ENCODE measurements around the gene PTK6.

Gene PTK6

DNA sequence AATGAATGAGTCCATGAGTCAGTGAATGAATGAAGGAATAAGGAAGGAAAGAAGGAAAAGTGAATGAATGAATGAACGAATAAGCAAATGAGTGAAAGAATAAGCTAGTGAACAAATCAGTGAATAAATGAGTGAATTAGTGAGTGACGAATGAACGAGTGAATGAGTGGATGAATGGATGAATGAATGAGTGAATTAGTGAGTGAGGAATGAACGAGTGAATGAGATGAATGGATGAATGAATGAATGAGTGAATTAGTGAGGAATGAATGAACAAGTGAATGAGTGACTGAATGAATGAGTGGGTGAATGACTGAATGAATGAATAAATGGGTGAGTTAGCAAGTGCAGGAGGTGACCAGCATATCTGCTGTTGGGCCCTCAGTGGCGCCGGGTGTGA is 6.6 kb upstream of the PTK6 start:
- DNase-seq (ENCODE audit: low read depth in 2 of 2): no peak

DNA sequence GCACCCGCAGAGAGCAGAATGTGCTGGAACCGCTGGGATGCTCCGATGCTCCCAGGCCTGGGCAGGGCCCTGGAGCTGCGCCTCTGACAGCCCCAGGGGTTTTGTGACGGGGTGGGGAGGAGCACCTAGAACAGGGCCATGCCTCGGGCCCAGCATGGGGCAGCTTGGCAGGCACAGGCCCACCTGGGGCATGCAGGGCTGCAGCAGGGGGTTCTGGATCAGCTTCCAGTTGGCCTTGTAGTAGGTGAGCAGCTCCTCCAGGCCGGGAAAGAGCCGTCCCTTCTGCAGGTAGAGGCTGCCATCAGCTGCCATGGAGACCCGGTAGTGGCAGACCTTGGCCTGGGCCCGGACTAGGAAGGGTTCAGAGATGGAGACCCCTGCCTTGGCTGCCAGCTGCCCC is 6.0 kb upstream of the PTK6 start:
- no peak for DNase-seq (ENCODE audit: low read depth in 2 of 2)

DNA sequence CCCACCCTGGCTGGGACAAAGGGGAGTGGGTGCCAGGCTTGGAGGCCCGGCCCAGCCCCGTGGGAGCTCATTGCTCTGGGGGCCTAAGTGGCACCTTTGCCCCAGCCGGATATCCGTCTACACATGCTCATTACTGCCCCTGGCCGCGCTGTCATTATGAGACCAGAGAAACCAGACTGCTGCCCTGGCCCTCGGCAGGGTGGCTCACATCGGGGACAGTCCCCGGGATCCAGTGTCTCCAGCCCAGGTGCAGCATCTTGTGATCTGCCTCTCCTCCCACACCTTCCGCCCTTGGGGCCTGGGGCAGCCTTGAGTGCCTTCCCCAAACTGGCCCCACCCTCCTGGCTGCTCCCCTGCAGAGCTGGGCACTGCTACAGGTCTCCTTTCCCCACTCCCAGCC is 5.5 kb upstream of the PTK6 start:
- no peak for DNase-seq (ENCODE audit: low read depth in 2 of 2)

DNA sequence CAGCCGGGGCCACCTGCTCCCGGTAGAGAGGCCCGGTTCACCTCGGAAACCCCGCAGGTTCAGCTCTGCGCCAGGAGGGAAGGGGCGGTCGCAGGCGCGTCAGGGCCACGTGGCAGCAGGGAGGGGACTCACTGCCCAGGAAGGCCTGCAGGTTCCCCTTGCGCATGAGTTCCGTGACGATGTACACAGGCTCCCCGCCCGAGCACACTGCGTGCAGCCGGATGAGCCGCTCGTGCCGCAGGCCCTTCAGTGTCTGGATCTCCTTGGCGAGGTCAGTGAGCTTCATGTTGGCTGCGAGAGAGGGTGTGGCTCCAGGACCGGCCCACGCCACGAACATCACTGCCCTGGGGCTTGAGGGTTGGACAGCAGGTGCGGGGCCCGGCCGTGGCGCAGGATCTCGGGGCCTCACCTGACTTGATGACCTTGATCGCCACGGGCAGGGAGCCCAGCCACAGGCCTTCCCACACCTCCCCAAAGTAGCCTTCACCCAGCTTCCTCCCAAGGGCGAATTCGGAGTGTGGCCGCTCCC is 4.9 kb upstream of the PTK6 start:
- DNase-seq (ENCODE audit: low read depth in 2 of 2): no peak

- no peak for DNase-seq (ENCODE audit: low read depth in 2 of 2)
Observed at GRCh38 chr20:63541371-63541770, 4.2 kb upstream of the PTK6 start.

- DNase-seq (ENCODE audit: low read depth in 2 of 2): no peak
Observed at GRCh38 chr20:63540417-63541186, 3.4 kb upstream of the PTK6 start.

DNA sequence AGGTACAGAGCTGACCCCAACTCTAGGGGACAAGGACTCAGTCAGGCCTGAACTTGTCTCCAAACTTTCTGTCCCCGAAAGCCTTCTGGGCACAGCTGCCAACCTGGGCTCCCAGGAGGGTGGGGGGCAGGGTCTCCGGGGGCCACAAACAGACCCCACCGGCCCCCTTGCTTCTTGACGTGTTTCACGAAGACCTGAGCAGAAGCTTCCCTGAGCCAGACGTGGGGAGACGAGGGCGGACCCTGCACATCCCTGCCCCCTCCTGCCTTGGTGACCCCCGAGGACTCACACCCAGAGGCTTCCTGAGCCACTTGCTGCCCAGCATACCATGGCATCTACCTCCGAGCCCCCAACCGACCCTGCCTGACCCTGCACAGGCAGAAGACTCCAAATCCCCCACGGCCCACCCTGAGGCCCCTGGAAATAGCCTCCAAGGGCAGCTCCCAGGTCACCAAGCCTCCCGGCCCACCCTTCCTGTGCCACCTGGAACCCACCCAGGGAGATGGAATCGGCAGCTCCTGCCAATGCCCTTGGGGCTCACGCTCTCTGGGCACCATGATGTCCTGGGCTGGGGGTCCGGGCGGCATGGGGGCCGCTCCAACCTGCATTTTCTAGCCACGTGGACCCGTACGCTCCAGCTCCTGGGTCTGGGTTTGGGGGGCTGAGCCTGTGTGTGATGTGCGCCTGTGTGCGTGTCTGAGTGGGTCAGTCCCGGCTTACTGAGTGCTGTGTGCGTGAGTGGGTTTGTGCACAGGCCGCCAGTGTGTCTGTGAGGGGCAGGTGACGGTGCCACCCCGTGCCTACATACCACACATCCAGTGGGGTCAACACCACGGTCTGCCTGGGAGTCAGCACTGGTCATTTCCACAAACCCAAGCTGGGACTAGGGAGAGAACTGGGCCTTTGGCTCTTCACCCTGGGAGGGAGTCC is 2.5 kb upstream of the PTK6 start:
- no peak for DNase-seq (ENCODE audit: low read depth in 2 of 2)

DNA sequence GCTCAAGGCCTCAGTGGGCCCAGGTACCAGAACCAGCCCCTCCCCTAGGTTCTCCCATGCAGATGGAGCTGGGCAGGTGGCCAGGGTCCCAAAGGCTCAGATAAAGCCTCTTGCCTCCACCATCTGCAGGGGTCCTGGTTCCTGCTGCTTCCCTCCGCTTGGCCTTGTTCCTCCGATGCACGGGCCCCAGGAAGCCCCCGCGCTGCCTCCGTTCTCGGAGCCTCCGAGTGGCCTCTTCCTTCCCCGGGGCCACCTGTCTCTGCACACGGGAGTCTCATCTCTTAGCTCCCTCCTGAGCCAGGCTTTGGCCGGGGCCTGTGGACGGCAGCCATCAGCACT is 1.9 kb upstream of the PTK6 start:
- no peak for DNase-seq (ENCODE audit: low read depth in 2 of 2)

GRCh38 chr20:63538204-63539091 is 1.3 kb upstream of the PTK6 start:
- no peak for DNase-seq (ENCODE audit: low read depth in 2 of 2)

DNA sequence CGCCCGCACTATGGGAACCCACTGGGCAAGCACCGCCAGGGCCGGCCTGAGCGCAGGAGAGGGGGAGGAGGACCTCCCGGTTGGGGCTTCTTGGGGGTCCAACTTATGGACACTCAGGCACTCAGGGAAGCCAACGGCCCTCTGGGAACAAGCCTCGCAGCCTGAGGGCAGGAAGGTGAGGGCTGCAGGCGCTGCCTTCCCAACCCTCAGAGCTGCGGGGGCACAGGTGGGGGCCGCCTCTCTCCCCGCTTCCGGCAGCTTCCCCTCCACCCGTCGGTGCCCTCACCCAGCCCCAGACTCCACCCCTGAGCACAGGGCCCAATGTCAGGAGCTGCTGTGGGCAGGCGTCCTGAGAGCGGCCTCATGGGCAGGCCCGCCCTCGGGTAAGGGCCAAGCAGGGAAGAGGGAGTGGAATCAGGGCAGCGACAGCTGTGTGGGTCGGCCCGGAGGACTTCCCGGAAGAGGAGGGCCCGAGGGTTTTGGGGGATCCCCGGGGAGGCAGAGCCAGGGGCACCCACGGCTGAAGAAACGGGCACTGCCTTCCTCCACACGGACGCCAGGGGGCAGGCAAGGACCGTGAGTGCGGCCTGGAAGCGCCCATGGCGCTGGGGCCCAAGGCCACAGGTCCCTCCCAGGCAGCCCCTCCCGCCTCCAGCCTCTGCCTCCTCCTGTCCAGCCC is 488 bp upstream of the PTK6 start:
- peak; percentile 40 to 43 for DNase-seq (ENCODE audit: low read depth in 2 of 2)

DNA sequence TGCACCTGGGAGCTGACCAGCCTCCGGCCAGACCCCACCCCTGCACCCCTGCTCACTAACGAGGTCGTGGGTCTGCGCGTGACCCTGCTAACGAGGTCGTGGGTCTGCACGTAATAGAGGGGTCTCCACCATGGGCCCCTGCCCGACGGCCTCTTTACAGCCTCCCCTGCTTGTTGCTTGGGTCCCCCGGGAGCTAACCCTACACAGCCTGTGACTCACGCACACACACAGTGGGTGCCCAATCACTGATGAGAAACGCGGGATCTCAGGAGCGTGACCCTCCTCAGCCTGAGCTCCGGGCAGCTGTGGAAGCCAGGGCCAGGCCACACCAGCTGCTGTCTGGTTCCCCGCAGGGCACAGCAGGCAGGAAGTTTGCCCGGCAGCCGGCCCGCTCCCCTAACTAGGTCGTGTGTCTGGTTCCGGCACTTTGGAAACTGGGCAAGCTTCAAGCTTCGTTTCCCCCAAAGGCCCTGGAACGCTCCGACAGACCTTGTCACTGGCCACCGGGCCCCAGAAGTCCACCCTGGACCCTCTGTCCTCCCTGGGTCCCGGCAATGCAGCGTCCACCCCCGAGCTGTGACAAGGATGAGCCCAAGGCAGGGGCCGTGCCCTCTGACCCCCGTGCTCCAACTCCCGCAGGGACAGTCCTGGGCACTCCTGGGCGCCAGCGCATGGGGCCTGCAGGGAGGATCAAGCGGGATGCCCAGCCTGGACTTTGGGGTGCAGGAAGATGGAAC is 767 bp downstream of the PTK6 start:
- no peak for DNase-seq (ENCODE audit: low read depth in 2 of 2)

GRCh38 chr20:63534831-63535651 is 2.1 kb downstream of the PTK6 start:
- DNase-seq (ENCODE audit: low read depth in 2 of 2): no peak

- DNase-seq (ENCODE audit: low read depth in 2 of 2): no peak
Observed at GRCh38 chr20:63534427-63534830, 2.7 kb downstream of the PTK6 start.

DNA sequence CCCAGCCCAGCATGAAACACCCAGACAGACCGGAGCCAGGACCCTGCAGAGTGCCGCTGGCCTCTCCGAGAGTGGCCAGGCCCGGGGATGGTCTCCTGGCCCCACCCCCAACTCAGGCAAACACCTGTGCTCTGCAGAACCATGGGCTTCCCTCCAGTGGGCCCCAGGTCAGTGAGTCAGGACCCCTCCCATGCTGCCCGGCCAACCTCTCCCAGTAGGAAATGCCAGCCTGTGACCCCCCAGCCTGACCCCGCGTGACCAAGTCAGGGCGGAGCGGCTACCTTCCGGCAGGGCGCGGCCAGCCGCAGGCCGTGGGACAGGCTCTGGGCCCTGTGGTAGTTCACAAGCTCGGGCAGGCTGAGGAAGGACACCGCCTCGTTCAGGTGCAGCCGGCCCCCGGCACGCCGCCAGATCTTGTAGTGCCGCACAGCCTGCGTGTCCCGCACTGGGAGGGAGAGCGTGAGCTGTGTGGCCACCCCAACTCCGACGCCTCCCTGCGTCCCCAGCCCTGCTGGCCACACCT is 3.2 kb downstream of the PTK6 start:
- no peak for DNase-seq (ENCODE audit: low read depth in 2 of 2)

DNA sequence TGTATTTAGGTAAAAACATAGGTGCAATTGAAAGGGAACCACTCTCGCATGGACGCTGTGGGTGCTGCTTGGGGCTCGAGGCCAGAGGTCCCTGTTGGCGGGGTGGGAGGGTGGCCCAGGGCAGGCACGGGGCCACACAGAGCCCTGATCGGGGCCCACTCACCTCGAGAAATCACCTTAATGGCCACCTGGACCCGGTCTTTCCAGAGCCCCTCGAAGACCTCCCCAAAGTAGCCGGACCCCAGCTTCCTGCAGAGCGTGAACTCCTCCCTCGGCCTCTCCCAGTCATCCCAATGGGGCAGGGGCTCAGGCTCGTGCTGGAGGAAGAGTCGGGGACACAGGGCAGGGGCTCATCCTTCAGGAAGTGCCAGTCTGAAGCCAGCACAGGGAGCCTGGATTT is 3.8 kb downstream of the PTK6 start:
- DNase-seq (ENCODE audit: low read depth in 2 of 2): no peak

GRCh38 chr20:63532449-63532971 is 4.7 kb downstream of the PTK6 start:
- no peak for DNase-seq (ENCODE audit: low read depth in 2 of 2)

- no peak for DNase-seq (ENCODE audit: low read depth in 2 of 2)
Observed at GRCh38 chr20:63531686-63532448, 5.3 kb downstream of the PTK6 start.

GRCh38 chr20:63530788-63531160 is 6.4 kb downstream of the PTK6 start:
- DNase-seq (ENCODE audit: low read depth in 2 of 2): no peak
